H9 (cell line): ENCODE data around the gene DYNC2H1. TPM values are rescaled to one million over a fixed set of nuclear protein-coding genes. Genes with fewer than 3 reads are reported as not detected.

Experiments
- DNase-seq: peaks from one replicate; pipeline ENCODE4 v3.0.0-alpha.2; 2017
- H2AFZ ChIP-seq: one replicate; pipeline ENCODE4 v1.6.1; 2013; ENCODE audit warnings: mild to moderate bottlenecking, low read length, control low read depth, moderate library complexity
- H2AK5ac ChIP-seq: 2 replicates; pipeline ENCODE4 v1.6.1; 2013; ENCODE audit warnings: low read length, control low read depth, mixed read lengths; ENCODE audit not compliant: insufficient read length
- H2BK120ac ChIP-seq: one replicate; pipeline ENCODE4 v1.6.1; 2013; ENCODE audit warnings: low read depth, mild to moderate bottlenecking, low read length, control low read depth, inconsistent platforms; ENCODE audit not compliant: poor library complexity, severe bottlenecking
- H2BK12ac ChIP-seq: 2 replicates; pipeline ENCODE4 v1.6.1; 2013; ENCODE audit warnings: low read length, control low read depth, mixed read lengths, low read depth; ENCODE audit not compliant: insufficient read length
- H2BK15ac ChIP-seq: 2 replicates; pipeline ENCODE4 v1.6.1; 2013; ENCODE audit warnings: low read depth, low read length, control low read depth
- H2BK20ac ChIP-seq: one replicate; pipeline ENCODE4 v1.6.1; 2013; ENCODE audit warnings: low read depth, mild to moderate bottlenecking, low read length, control low read depth, inconsistent platforms; ENCODE audit not compliant: poor library complexity, severe bottlenecking
- H2BK5ac ChIP-seq: 2 replicates; pipeline ENCODE4 v1.6.1; 2013; ENCODE audit warnings: low read length, control low read depth, mixed read lengths; ENCODE audit not compliant: insufficient read length
- H3K14ac ChIP-seq: 2 replicates; pipeline ENCODE4 v1.6.1; 2013; ENCODE audit warnings: low read length, control low read depth; ENCODE audit not compliant: insufficient read depth
- H3K18ac ChIP-seq: 2 replicates; pipeline ENCODE4 v1.6.1; 2013; ENCODE audit warnings: low read depth, mild to moderate bottlenecking, mixed read lengths, low read length, control low read depth; ENCODE audit not compliant: insufficient read length
- H3K23ac ChIP-seq: 2 replicates; pipeline ENCODE4 v1.6.1; 2013; ENCODE audit warnings: low read length, control low read depth, mixed read lengths, low read depth; ENCODE audit not compliant: insufficient read length
- H3K23me2 ChIP-seq: 2 replicates; pipeline ENCODE4 v1.6.1; 2013; ENCODE audit warnings: low read depth, mild to moderate bottlenecking, mixed read lengths, low read length, control low read depth; ENCODE audit not compliant: insufficient read length, poor library complexity, severe bottlenecking
- H3K27ac ChIP-seq: 2 replicates; pipeline ENCODE4 v1.5.1; 2013; ENCODE audit warnings: low read length, control low read depth, mixed read lengths, low read depth; ENCODE audit not compliant: insufficient read length
- H3K27me3 ChIP-seq: 2 replicates; pipeline ENCODE4 v1.6.1; 2013; ENCODE audit warnings: low read length, control low read depth, inconsistent platforms; ENCODE audit not compliant: insufficient read depth
- H3K4ac ChIP-seq: 2 replicates; pipeline ENCODE4 v1.6.1; 2013; ENCODE audit warnings: low read depth, mild to moderate bottlenecking, control low read depth, inconsistent platforms, low read length, moderate library complexity
- H3K4me1 ChIP-seq: 2 replicates; pipeline ENCODE4 v1.6.1; 2013; ENCODE audit warnings: low read length, control low read depth, inconsistent platforms; ENCODE audit not compliant: insufficient read depth
- H3K4me2 ChIP-seq: 2 replicates; pipeline ENCODE4 v1.6.1; 2013; ENCODE audit warnings: low read length, control low read depth, mixed read lengths; ENCODE audit not compliant: insufficient read length, insufficient read depth
- H3K56ac ChIP-seq: 2 replicates; pipeline ENCODE4 v1.6.1; 2013; ENCODE audit warnings: low read depth, mild to moderate bottlenecking, mixed read lengths, low read length, control low read depth; ENCODE audit not compliant: insufficient read length
- H3K79me1 ChIP-seq: 2 replicates; pipeline ENCODE4 v1.6.1; 2013; ENCODE audit warnings: low read depth, mild to moderate bottlenecking, moderate library complexity, low read length, control low read depth, inconsistent platforms; ENCODE audit not compliant: insufficient read depth, poor library complexity, severe bottlenecking
- H3K79me2 ChIP-seq: 2 replicates; pipeline ENCODE4 v1.6.1; 2013; ENCODE audit warnings: low read length, control low read depth, inconsistent platforms; ENCODE audit not compliant: insufficient read depth
- H3K9ac ChIP-seq: 2 replicates; pipeline ENCODE4 v1.6.1; 2013; ENCODE audit warnings: low read length, control low read depth, mixed read lengths; ENCODE audit not compliant: insufficient read length; ENCODE audit errors: extremely low read depth
- H3K9me3 ChIP-seq: one replicate; pipeline ENCODE4 v1.6.1; 2013; ENCODE audit warnings: low read depth, low read length, inconsistent platforms; ENCODE audit not compliant: control insufficient read depth
- H3T11ph ChIP-seq: one replicate; pipeline ENCODE4 v1.6.1; 2013; ENCODE audit warnings: mild to moderate bottlenecking, low read length, control low read depth, inconsistent platforms
- H4K20me1 ChIP-seq: one replicate; pipeline ENCODE4 v1.6.1; 2013; ENCODE audit not compliant: control insufficient read depth, insufficient read length, insufficient read depth
- H4K5ac ChIP-seq: 2 replicates; pipeline ENCODE4 v1.6.1; 2013; ENCODE audit warnings: low read depth, mild to moderate bottlenecking, mixed read lengths, low read length, control low read depth; ENCODE audit not compliant: insufficient read length
- H4K8ac ChIP-seq: replicated peaks from 2 replicates; pipeline ENCODE4 v1.6.1; 2013; ENCODE audit warnings: low read length, control low read depth, mixed read lengths, low read depth; ENCODE audit not compliant: insufficient read length
- H4K91ac ChIP-seq: 2 replicates; pipeline ENCODE4 v1.6.1; 2013; ENCODE audit warnings: low read depth, mild to moderate bottlenecking, moderate library complexity, mixed read lengths, low read length, control low read depth; ENCODE audit not compliant: insufficient read length
- H3K27ac Mint-ChIP-seq, 3 experiments: 2 replicates in 2 of 3; 3 replicates in 1 of 3; pipeline ENCODE4 v1.8.0; 2020 to 2021; ENCODE audit warnings: mixed read lengths in 3 of 3, mild to moderate bottlenecking in 1 of 3, moderate library complexity in 1 of 3
- H3K27me3 Mint-ChIP-seq: 2 replicates; pipeline ENCODE4 v1.8.0; 2021; ENCODE audit warnings: low read depth, mild to moderate bottlenecking, moderate library complexity, mixed read lengths
- H3K36me3 Mint-ChIP-seq, 3 experiments: 2 replicates in 2 of 3; 3 replicates in 1 of 3; pipeline ENCODE4 v1.8.0; 2020 to 2021; ENCODE audit warnings: low read depth in 3 of 3, mixed read lengths in 3 of 3; ENCODE audit not compliant: insufficient read depth in 1 of 3
- H3K4me1 Mint-ChIP-seq, 2 experiments: 2 replicates each; pipeline ENCODE4 v1.8.0; 2020; ENCODE audit warnings: mixed read lengths in 2 of 2
- H3K4me3 Mint-ChIP-seq, 2 experiments: 2 replicates in 1 of 2; 3 replicates in 1 of 2; pipeline ENCODE4 v1.8.0; 2020 to 2021; ENCODE audit warnings: mild to moderate bottlenecking in 2 of 2, mixed read lengths in 2 of 2, moderate library complexity in 1 of 2
- H3K9me3 Mint-ChIP-seq, 2 experiments: 2 replicates in 1 of 2; 3 replicates in 1 of 2; pipeline ENCODE4 v1.8.0; 2020; ENCODE audit warnings: mild to moderate bottlenecking in 2 of 2, mixed read lengths in 2 of 2, moderate library complexity in 1 of 2
- WGBS: extraction: QIAGEN DNeasy Blood & Tissue Kit; methylation state at CpG from one replicate; pipeline ENCODE4 v1.1.7; 2013; ENCODE audit warnings: missing lambda C conversion rate, low lambda C conversion rate, mixed read lengths; ENCODE audit not compliant: insufficient read length; ENCODE audit errors: extremely low coverage; 5-methylcytosine and 5-hydroxymethylcytosine counted together
- total RNA-seq: library from RNA; stranded (reverse); gene quantifications from 2 replicates; pipeline ENCODE4 v1.2.1, GENCODE V29; 2021
- TF ChIP-seq, protein P1 (sequence below): fragments of 200-600 bp; sonication (generic); conservative IDR thresholded peaks from 3 replicates; pipeline ENCODE4 v1.8.0; 2021; ENCODE audit warnings: antibody characterized with exemption, mild to moderate bottlenecking

The DYNC2H1 gene
- total RNA-seq, 1 experiment from 2014 or later = 13.2 TPM

DNA sequence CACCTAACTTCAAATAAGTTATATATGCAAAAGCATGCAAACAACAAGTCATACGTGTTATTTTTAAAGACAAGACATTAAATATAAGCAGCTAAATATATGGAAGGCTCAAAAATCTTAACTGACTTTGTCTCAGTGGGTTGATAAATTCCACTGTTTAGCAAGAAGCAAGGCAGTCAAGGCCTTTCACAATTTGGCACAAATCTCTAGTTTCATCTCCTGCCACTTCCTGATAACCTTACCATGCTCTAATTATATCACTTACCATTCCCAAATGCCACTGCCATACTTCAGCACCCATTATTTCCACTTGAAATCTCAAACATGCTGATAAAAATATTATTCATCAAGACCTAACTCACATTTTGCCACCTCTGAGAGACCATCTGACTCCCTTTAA lies 42.1 kb upstream of the DYNC2H1 start:
- H3K23me2 ChIP-seq = no peaks in the 10 kb centered on the region
- no peaks in the 10 kb centered on the region for H3K27me3 ChIP-seq
- no peak overlapping the region for H3K14ac ChIP-seq
- no peak overlapping the region for H3K23ac ChIP-seq
- H4K8ac ChIP-seq = no peak overlapping the region
- H3K9me3 Mint-ChIP-seq = no peaks in the 10 kb centered on the region
- no peaks in the 10 kb centered on the region for H4K20me1 ChIP-seq
- no peaks in the 10 kb centered on the region for H3K27me3 Mint-ChIP-seq
- no peaks in the 10 kb centered on the region for H3K4me1 ChIP-seq
- H3K27ac Mint-ChIP-seq = peak overlapping the region in 1 of 3 experiments; percentile 59; a peak in 2 of 7 replicates
- no peak overlapping the region for H3K4ac ChIP-seq
- DNase-seq = no peak
- H2BK5ac ChIP-seq = no peak overlapping the region
- H3K9ac ChIP-seq = no peak overlapping the region
- H4K91ac ChIP-seq = no peak overlapping the region
- H3K4me2 ChIP-seq = no peak overlapping the region
- no peak overlapping the region for H3T11ph ChIP-seq
- H3K79me2 ChIP-seq = peaks cover 7% of the 10 kb centered on the region; the same call in 1 of the 2 replicates
- H2BK15ac ChIP-seq = no peak overlapping the region
- H2BK12ac ChIP-seq = no peak overlapping the region
- H2AK5ac ChIP-seq = no peak overlapping the region
- no peaks in the 10 kb centered on the region for H3K9me3 ChIP-seq
- no CpG with 5 or more reads among the region's 1 CpG for WGBS
- H2BK120ac ChIP-seq = no peak overlapping the region
- H3K27ac ChIP-seq = no peak overlapping the region
- TF ChIP-seq, protein P1, sequence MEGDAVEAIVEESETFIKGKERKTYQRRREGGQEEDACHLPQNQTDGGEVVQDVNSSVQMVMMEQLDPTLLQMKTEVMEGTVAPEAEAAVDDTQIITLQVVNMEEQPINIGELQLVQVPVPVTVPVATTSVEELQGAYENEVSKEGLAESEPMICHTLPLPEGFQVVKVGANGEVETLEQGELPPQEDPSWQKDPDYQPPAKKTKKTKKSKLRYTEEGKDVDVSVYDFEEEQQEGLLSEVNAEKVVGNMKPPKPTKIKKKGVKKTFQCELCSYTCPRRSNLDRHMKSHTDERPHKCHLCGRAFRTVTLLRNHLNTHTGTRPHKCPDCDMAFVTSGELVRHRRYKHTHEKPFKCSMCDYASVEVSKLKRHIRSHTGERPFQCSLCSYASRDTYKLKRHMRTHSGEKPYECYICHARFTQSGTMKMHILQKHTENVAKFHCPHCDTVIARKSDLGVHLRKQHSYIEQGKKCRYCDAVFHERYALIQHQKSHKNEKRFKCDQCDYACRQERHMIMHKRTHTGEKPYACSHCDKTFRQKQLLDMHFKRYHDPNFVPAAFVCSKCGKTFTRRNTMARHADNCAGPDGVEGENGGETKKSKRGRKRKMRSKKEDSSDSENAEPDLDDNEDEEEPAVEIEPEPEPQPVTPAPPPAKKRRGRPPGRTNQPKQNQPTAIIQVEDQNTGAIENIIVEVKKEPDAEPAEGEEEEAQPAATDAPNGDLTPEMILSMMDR = no peak
- H2BK20ac ChIP-seq = no peak overlapping the region
- no peak overlapping the region for H4K5ac ChIP-seq
- no peak overlapping the region for H3K18ac ChIP-seq
- H3K36me3 Mint-ChIP-seq = peaks cover 25 to 47% (median 43%) of the 10 kb centered on the region in 3 experiments; a peak in 6 of 7 replicates
- H3K56ac ChIP-seq = no peak overlapping the region
- H3K79me1 ChIP-seq = peaks cover 3% of the 10 kb centered on the region
- no peak overlapping the region for H2AFZ ChIP-seq
- no peak overlapping the region for H3K4me3 Mint-ChIP-seq
- H3K4me1 Mint-ChIP-seq = peaks cover 18% of the 10 kb centered on the region in 2 experiments
